ENCODE measurements around the gene TAF1.
"Not testable (repeated sequence)": the region's sequence is repeated elsewhere in the genome, so short reads cannot be mapped to it uniquely, and the experiment has no call there.

TAF1 gene

GRCh38 chrX:71321731-71322130 is 44.4 kb upstream of the TAF1 start:
- H4K20me1 ChIP-seq (ENCODE audit: insufficient read depth, low read length, poor library complexity, severe bottlenecking): no peaks in the 10 kb centered on the region
- no peaks in the 10 kb centered on the region for H3F3A ChIP-seq (ENCODE audit: low read depth)
- no peaks in the 10 kb centered on the region for H3K27me3 ChIP-seq (ENCODE audit: insufficient read depth, low read length, poor library complexity, severe bottlenecking)
- H3K9ac ChIP-seq (ENCODE audit: low read depth, low read length, poor library complexity, severe bottlenecking): no peak overlapping the region
- H3K79me2 ChIP-seq (ENCODE audit: insufficient read depth, low read length): no peaks in the 10 kb centered on the region
- no peak overlapping the region for H3K4me2 ChIP-seq (ENCODE audit: low read depth, low read length, poor library complexity, severe bottlenecking)
- no peaks in the 10 kb centered on the region for H3K9me2 ChIP-seq (replicated peaks; ENCODE audit: low read depth, low read length)
- H2AFZ ChIP-seq (ENCODE audit: low read length): no peak overlapping the region
- no peaks in the 10 kb centered on the region for H3K9me3 ChIP-seq (ENCODE audit: insufficient read depth, low read depth, low read length)
- no peak overlapping the region for H3K4me3 ChIP-seq (ENCODE audit: low read length, poor library complexity, severe bottlenecking)
- TF ChIP-seq EZH2phosphoT487 (IDR thresholded peaks at IDR 0.05; ENCODE audit: borderline replicate concordance) (no peak), CTCF (conservative IDR thresholded peaks at IDR 0.05; ENCODE audit: low read length) (no peak)
- no peaks in the 10 kb centered on the region for H3K4me1 ChIP-seq (ENCODE audit: insufficient read depth, low read length, poor library complexity, severe bottlenecking)
- no peaks in the 10 kb centered on the region for H3K36me3 ChIP-seq (ENCODE audit: insufficient read depth, low read length)

- H3K9ac ChIP-seq (ENCODE audit: low read depth, low read length, poor library complexity, severe bottlenecking); H3K9me2 ChIP-seq (replicated peaks; ENCODE audit: low read depth, low read length); H2AFZ ChIP-seq (ENCODE audit: low read length); H3K4me2 ChIP-seq (ENCODE audit: low read depth, low read length, poor library complexity, severe bottlenecking); H4K20me1 ChIP-seq (ENCODE audit: insufficient read depth, low read length, poor library complexity, severe bottlenecking); H3F3A ChIP-seq (ENCODE audit: low read depth); H3K27me3 ChIP-seq (ENCODE audit: insufficient read depth, low read length, poor library complexity, severe bottlenecking); H3K4me3 ChIP-seq (ENCODE audit: low read length, poor library complexity, severe bottlenecking); H3K79me2 ChIP-seq (ENCODE audit: insufficient read depth, low read length); H3K4me1 ChIP-seq (ENCODE audit: insufficient read depth, low read length, poor library complexity, severe bottlenecking); H3K9me3 ChIP-seq (ENCODE audit: insufficient read depth, low read depth, low read length); H3K36me3 ChIP-seq (ENCODE audit: insufficient read depth, low read length): not testable (repeated sequence)
Observed at GRCh38 chrX:71324452-71324851, 41.7 kb upstream of the TAF1 start.

- Histone ChIP-seq H2AFZ (ENCODE audit: low read length) (no peak overlapping the region), H3K9ac (ENCODE audit: low read depth, low read length, poor library complexity, severe bottlenecking) (no peak overlapping the region), H4K20me1 (ENCODE audit: insufficient read depth, low read length, poor library complexity, severe bottlenecking) (no peaks in the 10 kb centered on the region), H3K27me3 (ENCODE audit: insufficient read depth, low read length, poor library complexity, severe bottlenecking) (no peaks in the 10 kb centered on the region), H3K9me3 (ENCODE audit: insufficient read depth, low read depth, low read length) (no peaks in the 10 kb centered on the region), H3K4me3 (ENCODE audit: low read length, poor library complexity, severe bottlenecking) (no peak overlapping the region), H3F3A (ENCODE audit: low read depth) (no peaks in the 10 kb centered on the region), H3K79me2 (ENCODE audit: insufficient read depth, low read length) (no peaks in the 10 kb centered on the region), H3K9me2 (replicated peaks; ENCODE audit: low read depth, low read length) (no peaks in the 10 kb centered on the region), H3K4me1 (ENCODE audit: insufficient read depth, low read length, poor library complexity, severe bottlenecking) (no peaks in the 10 kb centered on the region), H3K4me2 (ENCODE audit: low read depth, low read length, poor library complexity, severe bottlenecking) (no peak overlapping the region), H3K36me3 (ENCODE audit: insufficient read depth, low read length) (no peaks in the 10 kb centered on the region)
- TF ChIP-seq CTCF (conservative IDR thresholded peaks at IDR 0.05; ENCODE audit: low read length) (no peak), EZH2phosphoT487 (IDR thresholded peaks at IDR 0.05; ENCODE audit: borderline replicate concordance) (no peak)
Observed at GRCh38 chrX:71326394-71326793, 39.8 kb upstream of the TAF1 start.

- not testable (repeated sequence) for H3K9me3 ChIP-seq (ENCODE audit: insufficient read depth, low read depth, low read length)
Observed at GRCh38 chrX:71349151-71349665, 16.9 kb upstream of the TAF1 start.

DNA sequence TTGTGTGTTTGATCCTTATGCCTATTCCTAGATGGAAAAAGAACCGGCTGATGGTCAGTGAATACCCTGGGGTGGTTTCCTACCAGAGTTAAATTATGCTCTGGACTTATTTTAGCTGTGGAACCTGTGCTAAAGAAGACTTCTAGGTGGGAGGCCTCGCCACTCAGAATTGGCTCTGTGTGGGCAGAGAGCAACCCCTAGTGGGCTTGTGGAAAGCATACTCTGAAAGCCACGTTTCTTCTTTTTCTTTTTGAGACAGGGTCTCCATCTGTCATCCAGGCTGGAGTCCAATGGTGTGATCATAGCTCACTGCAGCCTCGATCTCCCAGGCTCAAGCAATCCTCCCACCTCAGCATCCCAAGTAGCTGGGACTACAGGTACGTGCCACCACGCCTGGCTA is 16.3 kb upstream of the TAF1 start:
- H3K4me1 ChIP-seq (ENCODE audit: insufficient read depth, low read length, poor library complexity, severe bottlenecking); H4K20me1 ChIP-seq (ENCODE audit: insufficient read depth, low read length, poor library complexity, severe bottlenecking); H3K79me2 ChIP-seq (ENCODE audit: insufficient read depth, low read length); H3F3A ChIP-seq (ENCODE audit: low read depth); H2AFZ ChIP-seq (ENCODE audit: low read length); H3K27me3 ChIP-seq (ENCODE audit: insufficient read depth, low read length, poor library complexity, severe bottlenecking); H3K4me3 ChIP-seq (ENCODE audit: low read length, poor library complexity, severe bottlenecking); H3K9ac ChIP-seq (ENCODE audit: low read depth, low read length, poor library complexity, severe bottlenecking); H3K4me2 ChIP-seq (ENCODE audit: low read depth, low read length, poor library complexity, severe bottlenecking); H3K9me2 ChIP-seq (replicated peaks; ENCODE audit: low read depth, low read length); H3K36me3 ChIP-seq (ENCODE audit: insufficient read depth, low read length); H3K9me3 ChIP-seq (ENCODE audit: insufficient read depth, low read depth, low read length): not testable (repeated sequence)

More at GRCh38 chrX:71349151-71349665, 16.9 kb upstream of the TAF1 start:
- not testable (repeated sequence) for H3K27me3 ChIP-seq (ENCODE audit: insufficient read depth, low read length, poor library complexity, severe bottlenecking); H4K20me1 ChIP-seq (ENCODE audit: insufficient read depth, low read length, poor library complexity, severe bottlenecking); H3K4me3 ChIP-seq (ENCODE audit: low read length, poor library complexity, severe bottlenecking); H3K9ac ChIP-seq (ENCODE audit: low read depth, low read length, poor library complexity, severe bottlenecking); H3K9me2 ChIP-seq (replicated peaks; ENCODE audit: low read depth, low read length); H2AFZ ChIP-seq (ENCODE audit: low read length); H3K4me2 ChIP-seq (ENCODE audit: low read depth, low read length, poor library complexity, severe bottlenecking); H3K79me2 ChIP-seq (ENCODE audit: insufficient read depth, low read length); H3K4me1 ChIP-seq (ENCODE audit: insufficient read depth, low read length, poor library complexity, severe bottlenecking); H3F3A ChIP-seq (ENCODE audit: low read depth); H3K36me3 ChIP-seq (ENCODE audit: insufficient read depth, low read length)

GRCh38 chrX:71352439-71352838 is 13.7 kb upstream of the TAF1 start:
- H3K36me3 ChIP-seq (ENCODE audit: insufficient read depth, low read length); H3F3A ChIP-seq (ENCODE audit: low read depth); H3K9me2 ChIP-seq (replicated peaks; ENCODE audit: low read depth, low read length); H3K4me2 ChIP-seq (ENCODE audit: low read depth, low read length, poor library complexity, severe bottlenecking); H3K4me3 ChIP-seq (ENCODE audit: low read length, poor library complexity, severe bottlenecking); H3K27me3 ChIP-seq (ENCODE audit: insufficient read depth, low read length, poor library complexity, severe bottlenecking); H3K9ac ChIP-seq (ENCODE audit: low read depth, low read length, poor library complexity, severe bottlenecking); H4K20me1 ChIP-seq (ENCODE audit: insufficient read depth, low read length, poor library complexity, severe bottlenecking); H3K4me1 ChIP-seq (ENCODE audit: insufficient read depth, low read length, poor library complexity, severe bottlenecking); H2AFZ ChIP-seq (ENCODE audit: low read length); H3K9me3 ChIP-seq (ENCODE audit: insufficient read depth, low read depth, low read length); H3K79me2 ChIP-seq (ENCODE audit: insufficient read depth, low read length): not testable (repeated sequence)

Data from Loucy (cell line).